ENCODE measurements around the gene SETD5.

- TF ChIP-seq PATZ1 (CRISPR knock-in tag; IDR thresholded peaks at IDR 0.05; ENCODE audit: borderline replicate concordance) (no peak), GLIS3 (CRISPR knock-in tag; IDR thresholded peaks at IDR 0.05) (no peak), ZNF8 (CRISPR knock-in tag; IDR thresholded peaks at IDR 0.05) (no peak), ZC3H10 (CRISPR knock-in tag; IDR thresholded peaks at IDR 0.05) (no peak), RARB (CRISPR knock-in tag; IDR thresholded peaks at IDR 0.05) (no peak), ZFP3 (CRISPR knock-in tag; IDR thresholded peaks at IDR 0.05) (no peak), TSHZ2 (CRISPR knock-in tag; IDR thresholded peaks at IDR 0.05) (no peak), ISL1 (CRISPR knock-in tag; IDR thresholded peaks at IDR 0.05) (no peak), ARNTL (CRISPR knock-in tag; IDR thresholded peaks at IDR 0.05; ENCODE audit: borderline replicate concordance, low read depth) (no peak), POU6F1 (CRISPR knock-in tag; IDR thresholded peaks at IDR 0.05; ENCODE audit: borderline replicate concordance, low read depth) (no peak), OSR1 (CRISPR knock-in tag; IDR thresholded peaks at IDR 0.05) (no peak), ZFP30 (CRISPR knock-in tag; IDR thresholded peaks at IDR 0.05) (no peak)
These were observed 103.0 kb downstream of the SETD5 start for GRCh38 chr3:9500108-9501050.
